MM.1S (cell line): ENCODE measurements around the gene MRPL1.

ENCODE experiments used
- DNase-seq: peaks from one replicate; pipeline ENCODE4 v3.0.0-alpha.2; 2015
- H2AFZ ChIP-seq: fragments of 300-600 bp; sonication (generic); 2 replicates; pipeline ENCODE4 v1.6.0; 2016; ENCODE audit warnings: antibody characterized with exemption, low read length
- H3F3A ChIP-seq: fragments of 300-600 bp; sonication (generic); 2 replicates; pipeline ENCODE4 v1.6.1; 2016; ENCODE audit warnings: mild to moderate bottlenecking, antibody characterized with exemption, low read length, moderate library complexity, mixed read lengths; ENCODE audit not compliant: insufficient read depth
- H3K27ac ChIP-seq: fragments of 300-600 bp; sonication (generic); 2 replicates; pipeline ENCODE4 v1.5.1; 2016; ENCODE audit warnings: mild to moderate bottlenecking, low read length
- H3K27me3 ChIP-seq: fragments of 300-600 bp; sonication (generic); replicated peaks from 2 replicates; pipeline ENCODE4 v1.6.0; 2016; ENCODE audit warnings: low read length; ENCODE audit not compliant: insufficient read depth
- H3K36me3 ChIP-seq: fragments of 300-600 bp; sonication (generic); replicated peaks from 2 replicates; pipeline ENCODE4 v1.6.1; 2016; ENCODE audit warnings: mild to moderate bottlenecking, low read length, mixed read lengths; ENCODE audit not compliant: insufficient read depth
- H3K4me1 ChIP-seq: fragments of 300-600 bp; sonication (generic); 2 replicates; pipeline ENCODE4 v1.6.1; 2016; ENCODE audit warnings: low read length, mixed read lengths
- H3K4me2 ChIP-seq: fragments of 300-600 bp; sonication (generic); 2 replicates; pipeline ENCODE4 v1.6.0; 2016; ENCODE audit warnings: low read depth, low read length
- H3K4me3 ChIP-seq: fragments of 300-600 bp; sonication (generic); 2 replicates; pipeline ENCODE4 v1.5.1; 2016; ENCODE audit warnings: low read length, mixed read lengths
- H3K79me2 ChIP-seq: fragments of 300-600 bp; sonication (generic); 2 replicates; pipeline ENCODE4 v1.6.1; 2016; ENCODE audit warnings: mixed run types, low read length, mixed read lengths
- H3K9ac ChIP-seq: fragments of 300-600 bp; sonication (generic); 2 replicates; pipeline ENCODE4 v1.6.1; 2016; ENCODE audit warnings: low read length, mixed read lengths
- H3K9me2 ChIP-seq: fragments of 300-600 bp; sonication (generic); replicated peaks from 2 replicates; pipeline ENCODE4 v1.6.1; 2016; ENCODE audit warnings: mild to moderate bottlenecking, low read length, mixed read lengths; ENCODE audit not compliant: insufficient read depth
- H3K9me3 ChIP-seq: fragments of 300-600 bp; sonication (generic); replicated peaks from 2 replicates; pipeline ENCODE4 v1.6.1; 2016; ENCODE audit warnings: mild to moderate bottlenecking, low read length, mixed read lengths; ENCODE audit not compliant: insufficient read depth
- H4K20me1 ChIP-seq: fragments of 300-600 bp; sonication (generic); 2 replicates; pipeline ENCODE4 v1.6.1; 2016; ENCODE audit warnings: mild to moderate bottlenecking, low read length, moderate library complexity, mixed read lengths; ENCODE audit not compliant: insufficient read depth
- EZH2 ChIP-seq: fragments of 300-600 bp; sonication (generic); optimal IDR thresholded peaks from 2 replicates; pipeline ENCODE3; 2017; ENCODE audit warnings: low read depth, mild to moderate bottlenecking, antibody characterized with exemption, low read length, mixed read lengths
- EZH2phosphoT487 ChIP-seq: fragments of 300-600 bp; sonication (generic); IDR thresholded peaks from 2 replicates; pipeline ENCODE4 v1.6.1; 2018; ENCODE audit warnings: antibody characterized with exemption, low read length
- TF ChIP-seq, protein P1 (sequence below): fragments of 300-600 bp; sonication (generic); IDR thresholded peaks from 2 replicates; pipeline ENCODE4 v1.5.1; 2016; ENCODE audit warnings: antibody characterized with exemption, low read length, mixed read lengths

Gene MRPL1

DNA sequence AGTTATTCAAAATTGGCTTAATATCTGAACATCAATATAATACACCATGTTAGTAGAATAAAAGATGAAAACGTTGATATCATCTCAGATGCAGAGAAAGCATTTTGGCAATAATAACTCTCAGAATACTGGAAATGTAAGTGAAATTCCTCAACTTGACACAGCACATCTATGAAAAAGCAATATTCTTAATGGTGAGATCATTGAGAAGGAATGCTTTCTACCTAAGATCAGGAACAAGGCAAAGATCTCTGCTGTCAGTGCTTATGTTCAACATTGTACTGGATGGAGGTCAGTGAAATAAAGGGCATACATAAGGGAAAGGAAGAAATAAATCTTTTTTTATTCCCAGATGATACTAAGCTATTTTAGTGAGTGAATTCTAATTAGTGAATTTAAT is 40.6 kb downstream of the MRPL1 start:
- no peak for DNase-seq
- Histone ChIP-seq H3K9ac (no peak overlapping the region), H2AFZ (no peak overlapping the region), H3K36me3 (no peaks in the 10 kb centered on the region; the same call in 1 of the 2 replicates), H3K9me3 (no peaks in the 10 kb centered on the region), H3K9me2 (no peaks in the 10 kb centered on the region), H3K4me1 (no peaks in the 10 kb centered on the region), H3K4me3 (no peak overlapping the region), H3K4me2 (no peak overlapping the region), H3F3A (no peaks in the 10 kb centered on the region), H3K27ac (no peak overlapping the region), H3K79me2 (0 out of 2 replicates have a peak, but pooled peaks cover 5% of the 10 kb centered on the region), H4K20me1 (no peaks in the 10 kb centered on the region), H3K27me3 (no peaks in the 10 kb centered on the region)
- no peak for TF ChIP-seq EZH2
- TF ChIP-seq, protein P1, sequence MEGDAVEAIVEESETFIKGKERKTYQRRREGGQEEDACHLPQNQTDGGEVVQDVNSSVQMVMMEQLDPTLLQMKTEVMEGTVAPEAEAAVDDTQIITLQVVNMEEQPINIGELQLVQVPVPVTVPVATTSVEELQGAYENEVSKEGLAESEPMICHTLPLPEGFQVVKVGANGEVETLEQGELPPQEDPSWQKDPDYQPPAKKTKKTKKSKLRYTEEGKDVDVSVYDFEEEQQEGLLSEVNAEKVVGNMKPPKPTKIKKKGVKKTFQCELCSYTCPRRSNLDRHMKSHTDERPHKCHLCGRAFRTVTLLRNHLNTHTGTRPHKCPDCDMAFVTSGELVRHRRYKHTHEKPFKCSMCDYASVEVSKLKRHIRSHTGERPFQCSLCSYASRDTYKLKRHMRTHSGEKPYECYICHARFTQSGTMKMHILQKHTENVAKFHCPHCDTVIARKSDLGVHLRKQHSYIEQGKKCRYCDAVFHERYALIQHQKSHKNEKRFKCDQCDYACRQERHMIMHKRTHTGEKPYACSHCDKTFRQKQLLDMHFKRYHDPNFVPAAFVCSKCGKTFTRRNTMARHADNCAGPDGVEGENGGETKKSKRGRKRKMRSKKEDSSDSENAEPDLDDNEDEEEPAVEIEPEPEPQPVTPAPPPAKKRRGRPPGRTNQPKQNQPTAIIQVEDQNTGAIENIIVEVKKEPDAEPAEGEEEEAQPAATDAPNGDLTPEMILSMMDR: no peak
- no peak for TF ChIP-seq EZH2phosphoT487

DNA sequence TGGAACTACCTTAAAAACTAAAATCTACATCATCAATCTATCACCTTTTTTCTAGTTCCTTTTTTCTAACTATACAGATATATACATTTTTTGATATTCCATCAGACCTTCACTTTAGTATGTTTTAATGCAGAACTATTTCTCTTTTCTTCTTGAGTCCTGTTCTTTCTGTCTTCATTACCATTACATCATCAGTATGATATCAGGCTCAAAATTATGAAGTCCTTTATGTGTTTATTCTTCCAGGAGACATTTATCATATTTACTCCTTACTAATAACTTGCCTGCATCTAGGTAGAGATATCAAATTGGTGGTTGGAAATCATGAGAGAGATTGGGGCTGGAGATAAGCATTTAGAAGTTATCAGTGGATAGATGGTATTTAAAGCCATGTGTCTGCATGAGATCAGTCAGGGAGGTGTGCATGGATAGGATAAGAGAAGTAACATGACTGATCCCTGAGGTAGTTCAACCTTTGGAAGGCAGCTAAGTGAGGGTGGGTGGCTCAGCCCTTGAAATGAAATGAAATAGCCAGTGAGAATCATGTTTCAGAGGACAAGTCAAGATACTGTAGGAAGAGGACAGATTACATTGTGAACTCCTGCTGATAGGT is 43.1 kb downstream of the MRPL1 start:
- Histone ChIP-seq H4K20me1 (no peaks in the 10 kb centered on the region), H3K27me3 (no peaks in the 10 kb centered on the region), H3K4me1 (no peaks in the 10 kb centered on the region), H3F3A (no peaks in the 10 kb centered on the region), H3K79me2 (0 out of 2 replicates have a peak, but pooled peaks cover 7% of the 10 kb centered on the region), H3K4me2 (no peak overlapping the region), H3K9ac (no peak overlapping the region), H3K9me3 (no peaks in the 10 kb centered on the region), H3K27ac (no peak overlapping the region), H2AFZ (no peak overlapping the region), H3K4me3 (no peak overlapping the region), H3K36me3 (peaks cover 14% of the 10 kb centered on the region), H3K9me2 (no peaks in the 10 kb centered on the region)
- TF ChIP-seq EZH2 (no peak), EZH2phosphoT487 (no peak)
- TF ChIP-seq, protein P1: no peak
- DNase-seq: no peak

DNA sequence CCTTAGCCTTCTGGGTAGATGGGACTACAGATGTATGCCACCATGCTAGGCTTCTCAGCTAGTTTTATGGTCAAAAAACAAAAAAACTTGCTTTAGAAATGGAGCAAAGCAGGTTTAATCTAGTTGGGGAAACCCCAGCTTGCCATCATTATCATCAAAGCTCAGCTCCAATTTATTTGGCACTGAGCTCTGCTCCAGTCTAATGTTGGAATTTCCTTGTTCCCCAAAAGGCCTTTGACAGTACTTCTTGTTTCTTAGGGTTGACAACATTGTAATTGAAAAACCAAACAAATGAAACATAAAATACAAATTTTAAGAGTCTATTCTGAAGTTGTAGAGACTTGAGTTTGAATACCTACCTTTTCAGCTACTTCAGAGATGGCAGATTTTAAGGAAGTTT is 48.0 kb downstream of the MRPL1 start:
- H3K9me2 ChIP-seq: no peaks in the 10 kb centered on the region
- H3K9ac ChIP-seq: no peak overlapping the region
- H3K4me2 ChIP-seq: no peak overlapping the region
- H3K27me3 ChIP-seq: no peaks in the 10 kb centered on the region
- TF ChIP-seq EZH2: no peak
- TF ChIP-seq, protein P1: no peak
- no peak for TF ChIP-seq EZH2phosphoT487
- H4K20me1 ChIP-seq: no peaks in the 10 kb centered on the region
- no peak overlapping the region for H3K27ac ChIP-seq
- H3K79me2 ChIP-seq: peaks cover 18% of the 10 kb centered on the region
- DNase-seq: no peak
- H3K9me3 ChIP-seq: no peaks in the 10 kb centered on the region
- H3K4me1 ChIP-seq: peaks cover 23% of the 10 kb centered on the region
- peaks cover 20% of the 10 kb centered on the region for H3K36me3 ChIP-seq
- H3F3A ChIP-seq: peaks cover 10% of the 10 kb centered on the region; the same call in 1 of the 2 replicates
- H2AFZ ChIP-seq: no peak overlapping the region
- H3K4me3 ChIP-seq: no peak overlapping the region
